ENCODE data around the gene NAALADL2.

DNA sequence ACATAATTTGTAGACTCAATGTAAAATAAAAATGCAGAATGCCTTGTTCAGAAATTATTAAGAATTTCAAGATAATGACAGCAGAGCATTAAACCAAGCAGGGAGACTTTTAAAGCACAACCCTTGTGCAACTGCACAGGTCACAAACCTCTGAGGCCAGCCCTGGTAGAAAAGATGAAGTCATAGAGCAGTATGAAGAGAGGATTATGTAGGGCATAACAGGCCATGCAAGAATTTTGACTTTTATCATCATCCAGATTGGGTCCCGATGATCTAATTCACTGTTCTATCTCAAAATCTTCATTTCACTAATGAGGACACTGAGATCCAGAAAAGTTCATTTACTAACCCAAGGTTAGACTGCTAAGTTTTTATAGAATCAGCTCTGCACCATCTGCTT, 388.5 kb downstream of the NAALADL2 start:
- TF ChIP-seq, protein P1, sequence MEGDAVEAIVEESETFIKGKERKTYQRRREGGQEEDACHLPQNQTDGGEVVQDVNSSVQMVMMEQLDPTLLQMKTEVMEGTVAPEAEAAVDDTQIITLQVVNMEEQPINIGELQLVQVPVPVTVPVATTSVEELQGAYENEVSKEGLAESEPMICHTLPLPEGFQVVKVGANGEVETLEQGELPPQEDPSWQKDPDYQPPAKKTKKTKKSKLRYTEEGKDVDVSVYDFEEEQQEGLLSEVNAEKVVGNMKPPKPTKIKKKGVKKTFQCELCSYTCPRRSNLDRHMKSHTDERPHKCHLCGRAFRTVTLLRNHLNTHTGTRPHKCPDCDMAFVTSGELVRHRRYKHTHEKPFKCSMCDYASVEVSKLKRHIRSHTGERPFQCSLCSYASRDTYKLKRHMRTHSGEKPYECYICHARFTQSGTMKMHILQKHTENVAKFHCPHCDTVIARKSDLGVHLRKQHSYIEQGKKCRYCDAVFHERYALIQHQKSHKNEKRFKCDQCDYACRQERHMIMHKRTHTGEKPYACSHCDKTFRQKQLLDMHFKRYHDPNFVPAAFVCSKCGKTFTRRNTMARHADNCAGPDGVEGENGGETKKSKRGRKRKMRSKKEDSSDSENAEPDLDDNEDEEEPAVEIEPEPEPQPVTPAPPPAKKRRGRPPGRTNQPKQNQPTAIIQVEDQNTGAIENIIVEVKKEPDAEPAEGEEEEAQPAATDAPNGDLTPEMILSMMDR (IDR thresholded peaks at IDR 0.05): no peak
- TF ChIP-seq EZH2 (IDR thresholded peaks at IDR 0.05; ENCODE audit: borderline replicate concordance, insufficient read depth, low read depth, low read length, poor library complexity, severe bottlenecking): no peak

All from B cell (primary cell).